ENCODE measurements around the gene TMTC1.

DNA sequence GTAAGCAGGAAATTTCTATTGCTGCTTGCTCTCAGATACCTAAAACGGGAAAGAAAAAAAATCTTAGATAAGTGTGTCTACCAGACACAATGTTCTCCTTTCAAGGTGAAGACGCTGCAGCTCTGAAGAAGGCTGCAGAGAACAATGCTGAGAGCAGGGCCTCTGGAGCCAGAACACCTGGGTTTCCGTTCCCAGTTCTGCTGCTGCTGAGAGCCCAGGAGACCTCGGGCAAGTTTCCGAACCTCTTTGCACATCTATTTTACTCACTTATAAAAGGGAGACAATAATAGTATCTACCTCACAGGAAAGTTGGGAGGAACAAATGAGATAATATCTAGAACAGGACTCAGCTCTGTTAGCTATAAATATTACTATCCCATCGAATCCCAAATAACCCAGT is 122.9 kb downstream of the TMTC1 start:
- no peak for TF ChIP-seq ZNF766 (CRISPR knock-in tag; conservative IDR thresholded peaks at IDR 0.05)
- no peak for TF ChIP-seq POLR2A (conservative IDR thresholded peaks at IDR 0.05)
- TF ChIP-seq, protein P1, sequence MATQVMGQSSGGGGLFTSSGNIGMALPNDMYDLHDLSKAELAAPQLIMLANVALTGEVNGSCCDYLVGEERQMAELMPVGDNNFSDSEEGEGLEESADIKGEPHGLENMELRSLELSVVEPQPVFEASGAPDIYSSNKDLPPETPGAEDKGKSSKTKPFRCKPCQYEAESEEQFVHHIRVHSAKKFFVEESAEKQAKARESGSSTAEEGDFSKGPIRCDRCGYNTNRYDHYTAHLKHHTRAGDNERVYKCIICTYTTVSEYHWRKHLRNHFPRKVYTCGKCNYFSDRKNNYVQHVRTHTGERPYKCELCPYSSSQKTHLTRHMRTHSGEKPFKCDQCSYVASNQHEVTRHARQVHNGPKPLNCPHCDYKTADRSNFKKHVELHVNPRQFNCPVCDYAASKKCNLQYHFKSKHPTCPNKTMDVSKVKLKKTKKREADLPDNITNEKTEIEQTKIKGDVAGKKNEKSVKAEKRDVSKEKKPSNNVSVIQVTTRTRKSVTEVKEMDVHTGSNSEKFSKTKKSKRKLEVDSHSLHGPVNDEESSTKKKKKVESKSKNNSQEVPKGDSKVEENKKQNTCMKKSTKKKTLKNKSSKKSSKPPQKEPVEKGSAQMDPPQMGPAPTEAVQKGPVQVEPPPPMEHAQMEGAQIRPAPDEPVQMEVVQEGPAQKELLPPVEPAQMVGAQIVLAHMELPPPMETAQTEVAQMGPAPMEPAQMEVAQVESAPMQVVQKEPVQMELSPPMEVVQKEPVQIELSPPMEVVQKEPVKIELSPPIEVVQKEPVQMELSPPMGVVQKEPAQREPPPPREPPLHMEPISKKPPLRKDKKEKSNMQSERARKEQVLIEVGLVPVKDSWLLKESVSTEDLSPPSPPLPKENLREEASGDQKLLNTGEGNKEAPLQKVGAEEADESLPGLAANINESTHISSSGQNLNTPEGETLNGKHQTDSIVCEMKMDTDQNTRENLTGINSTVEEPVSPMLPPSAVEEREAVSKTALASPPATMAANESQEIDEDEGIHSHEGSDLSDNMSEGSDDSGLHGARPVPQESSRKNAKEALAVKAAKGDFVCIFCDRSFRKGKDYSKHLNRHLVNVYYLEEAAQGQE (IDR thresholded peaks at IDR 0.05; ENCODE audit: borderline replicate concordance), result no peak
- TF ChIP-seq, protein P1 (CRISPR knock-in tag; IDR thresholded peaks at IDR 0.05; ENCODE audit: low read depth), result no peak

Data from K562 (cell line).